ENCODE measurements around the gene PTPN1. TPM values are rescaled to one million over a fixed set of nuclear protein-coding genes. Genes with fewer than 3 reads are reported as not detected.

PTPN1 gene
- total RNA-seq (28.3 and 29.4 TPM in 2 replicates), polyA plus RNA-seq (19.4 and 22.7 TPM in 2 replicates)

DNA sequence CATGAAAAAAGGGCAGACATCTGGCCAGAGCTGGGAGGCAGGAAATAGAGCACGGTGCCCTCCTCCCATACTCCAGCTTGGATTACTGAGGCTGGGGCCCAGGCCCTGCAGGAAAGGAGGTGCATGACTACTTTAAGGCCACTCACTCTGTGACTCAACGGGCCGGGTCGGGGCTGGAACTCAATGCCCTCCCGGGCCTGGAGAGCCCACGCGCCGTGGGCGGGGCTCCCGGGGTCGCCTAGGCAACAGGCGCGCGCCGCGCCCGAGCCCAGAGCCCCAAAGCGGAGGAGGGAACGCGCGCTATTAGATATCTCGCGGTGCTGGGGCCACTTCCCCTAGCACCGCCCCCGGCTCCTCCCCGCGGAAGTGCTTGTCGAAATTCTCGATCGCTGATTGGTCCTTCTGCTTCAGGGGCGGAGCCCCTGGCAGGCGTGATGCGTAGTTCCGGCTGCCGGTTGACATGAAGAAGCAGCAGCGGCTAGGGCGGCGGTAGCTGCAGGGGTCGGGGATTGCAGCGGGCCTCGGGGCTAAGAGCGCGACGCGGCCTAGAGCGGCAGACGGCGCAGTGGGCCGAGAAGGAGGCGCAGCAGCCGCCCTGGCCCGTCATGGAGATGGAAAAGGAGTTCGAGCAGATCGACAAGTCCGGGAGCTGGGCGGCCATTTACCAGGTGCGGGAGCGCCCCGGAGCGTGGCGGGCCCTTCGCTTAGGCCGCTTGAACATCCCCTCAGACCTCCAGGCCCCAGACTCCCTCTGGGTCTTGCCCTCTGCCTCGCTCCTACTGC, at the start of gene PTPN1:
Gene PTPN1 (plus strand): TSS at position 461 of the 783 bp plus-strand sequence. CDS start 145 bp downstream, at position 606.
- peak; percentile 99 for DNase-seq (ENCODE audit: low read depth in 1 of 2, low spot score in 1 of 2)
- Histone ChIP-seq H3K4me1 (ENCODE audit: low read depth) (peaks cover 37% of the 10 kb centered on the region), H3K9me3 (ENCODE audit: low read depth) (no peaks in the 10 kb centered on the region), H3K4me3 (peak within 1 kb of the TSS; percentile 90), H3K27me3 (no peaks in the 10 kb centered on the region), H3K27ac (peak within 1 kb of the TSS; percentile 90), H3K36me3 (no peaks in the 10 kb centered on the region)
- TF ChIP-seq, protein P1, sequence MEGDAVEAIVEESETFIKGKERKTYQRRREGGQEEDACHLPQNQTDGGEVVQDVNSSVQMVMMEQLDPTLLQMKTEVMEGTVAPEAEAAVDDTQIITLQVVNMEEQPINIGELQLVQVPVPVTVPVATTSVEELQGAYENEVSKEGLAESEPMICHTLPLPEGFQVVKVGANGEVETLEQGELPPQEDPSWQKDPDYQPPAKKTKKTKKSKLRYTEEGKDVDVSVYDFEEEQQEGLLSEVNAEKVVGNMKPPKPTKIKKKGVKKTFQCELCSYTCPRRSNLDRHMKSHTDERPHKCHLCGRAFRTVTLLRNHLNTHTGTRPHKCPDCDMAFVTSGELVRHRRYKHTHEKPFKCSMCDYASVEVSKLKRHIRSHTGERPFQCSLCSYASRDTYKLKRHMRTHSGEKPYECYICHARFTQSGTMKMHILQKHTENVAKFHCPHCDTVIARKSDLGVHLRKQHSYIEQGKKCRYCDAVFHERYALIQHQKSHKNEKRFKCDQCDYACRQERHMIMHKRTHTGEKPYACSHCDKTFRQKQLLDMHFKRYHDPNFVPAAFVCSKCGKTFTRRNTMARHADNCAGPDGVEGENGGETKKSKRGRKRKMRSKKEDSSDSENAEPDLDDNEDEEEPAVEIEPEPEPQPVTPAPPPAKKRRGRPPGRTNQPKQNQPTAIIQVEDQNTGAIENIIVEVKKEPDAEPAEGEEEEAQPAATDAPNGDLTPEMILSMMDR (IDR thresholded peaks at IDR 0.05; ENCODE audit: low read depth, low read length), result no peak

DNA sequence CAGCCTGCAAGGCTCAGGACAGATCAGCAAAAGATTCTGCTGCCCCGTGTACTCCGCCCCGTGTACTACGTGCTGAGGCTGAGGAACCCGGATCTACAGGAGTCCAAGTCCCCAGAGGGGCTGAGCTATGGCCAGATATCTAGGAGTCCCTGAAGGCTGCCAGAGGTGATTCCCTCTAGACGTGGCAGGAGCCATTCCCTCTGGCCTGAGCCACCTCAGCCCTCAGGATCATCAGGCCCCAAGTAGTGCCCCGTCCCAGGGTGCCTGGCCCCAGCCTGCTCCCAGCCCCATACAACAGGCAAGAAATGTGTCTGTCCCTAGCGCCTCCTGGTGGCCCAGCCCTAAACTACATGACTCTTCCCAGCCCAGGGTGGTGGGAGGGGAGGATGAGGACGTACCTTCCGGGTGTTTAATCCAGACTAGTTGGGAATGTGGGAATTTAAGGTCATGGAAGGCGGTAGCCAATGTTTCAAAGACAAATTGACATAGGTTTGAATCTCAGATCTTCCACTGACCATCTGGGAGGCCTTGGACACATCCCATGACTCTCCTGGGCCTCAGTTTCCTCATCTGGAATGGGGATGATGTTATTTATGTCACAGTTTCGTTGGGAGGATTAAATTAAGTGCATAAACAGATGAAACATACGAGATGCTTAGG, 49.4 kb upstream of the PTPN1 start:
- peak; percentile 83 to 90 for DNase-seq (ENCODE audit: low read depth in 1 of 2, low spot score in 1 of 2)
- Histone ChIP-seq H3K27ac (no peak overlapping the region), H3K27me3 (no peaks in the 10 kb centered on the region), H3K36me3 (no peaks in the 10 kb centered on the region), H3K4me1 (ENCODE audit: low read depth) (peaks cover 9% of the 10 kb centered on the region), H3K9me3 (ENCODE audit: low read depth) (no peaks in the 10 kb centered on the region), H3K4me3 (no peak overlapping the region)
- TF ChIP-seq, protein P1 (IDR thresholded peaks at IDR 0.05; ENCODE audit: low read depth, low read length), result peak; percentile 96

DNA sequence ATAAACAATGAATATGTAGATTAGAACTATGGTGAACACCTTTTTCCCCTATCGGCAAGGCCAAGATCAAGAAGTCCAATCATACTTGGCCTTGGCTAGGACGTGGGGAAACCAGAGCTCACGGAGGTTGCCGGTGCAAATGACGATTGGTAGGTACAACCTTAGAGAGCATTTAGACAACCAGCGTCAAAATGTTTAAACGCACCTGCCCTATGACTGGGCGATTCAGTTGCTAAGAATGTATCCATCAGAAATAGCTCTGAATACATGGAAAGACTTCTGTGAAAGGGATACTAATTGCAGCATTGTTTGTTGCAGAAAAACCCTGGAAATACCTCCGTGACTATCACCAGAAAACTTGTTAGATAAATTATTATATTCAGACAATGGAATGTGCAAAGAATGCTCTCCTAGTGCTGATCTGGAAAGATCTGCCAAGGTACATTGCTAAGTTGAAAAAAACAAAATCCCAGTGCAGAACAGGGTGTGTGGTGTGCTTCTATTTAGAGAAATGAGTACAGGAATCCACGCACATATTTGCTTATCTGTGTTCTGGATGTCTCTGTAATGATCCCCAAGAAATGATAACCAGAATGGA, 48.0 kb upstream of the PTPN1 start:
- H3K9me3 ChIP-seq (ENCODE audit: low read depth), result no peaks in the 10 kb centered on the region
- DNase-seq (ENCODE audit: low read depth in 1 of 2, low spot score in 1 of 2), result peak in 1 of 2 donors; percentile 48
- H3K27me3 ChIP-seq, result no peaks in the 10 kb centered on the region
- no peak overlapping the region for H3K4me3 ChIP-seq
- H3K36me3 ChIP-seq, result no peaks in the 10 kb centered on the region
- peaks cover 6% of the 10 kb centered on the region for H3K4me1 ChIP-seq (ENCODE audit: low read depth)
- no peak overlapping the region for H3K27ac ChIP-seq
- TF ChIP-seq, protein P1 (IDR thresholded peaks at IDR 0.05; ENCODE audit: low read depth, low read length), result no peak

DNA sequence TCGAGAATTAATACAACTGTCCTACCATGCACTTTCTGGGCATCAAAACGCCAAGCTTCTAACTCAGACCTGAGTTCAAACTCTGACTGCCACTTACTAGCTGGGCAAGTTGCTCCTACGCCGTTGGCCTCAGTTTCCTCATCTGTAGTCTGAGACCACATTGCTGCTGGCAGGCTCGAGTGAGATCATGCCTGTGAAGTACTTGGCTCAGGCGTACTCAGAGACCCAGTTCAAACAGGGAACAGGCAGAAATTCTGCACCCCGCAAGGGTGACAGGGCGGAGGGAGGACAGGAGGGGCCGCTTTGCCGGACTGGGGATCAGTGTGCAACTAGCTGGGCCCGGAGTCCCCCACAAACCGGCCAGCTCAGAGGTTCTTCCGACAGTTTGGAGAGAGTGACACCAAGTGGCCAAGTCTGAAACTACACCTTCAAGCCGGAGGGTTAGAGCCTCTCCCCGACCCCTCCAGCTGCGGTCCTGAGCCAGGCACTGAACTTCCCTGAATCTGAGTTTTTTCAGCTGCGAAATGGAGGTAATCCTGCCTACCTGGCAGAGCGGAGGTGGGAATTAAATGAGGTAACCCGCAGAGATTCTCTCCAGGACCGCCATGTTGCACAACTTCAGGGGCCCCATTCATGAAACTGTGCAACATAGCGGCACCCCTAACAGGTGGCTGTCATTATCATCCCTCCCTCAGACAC, 46.0 kb upstream of the PTPN1 start:
- TF ChIP-seq, protein P1 (IDR thresholded peaks at IDR 0.05; ENCODE audit: low read depth, low read length), result peak; percentile 74
- DNase-seq (ENCODE audit: low read depth in 1 of 2, low spot score in 1 of 2), result peak; percentile 61 to 68
- Histone ChIP-seq H3K27ac (no peak overlapping the region), H3K36me3 (no peaks in the 10 kb centered on the region), H3K4me3 (no peak overlapping the region), H3K27me3 (no peaks in the 10 kb centered on the region), H3K9me3 (ENCODE audit: low read depth) (no peaks in the 10 kb centered on the region), H3K4me1 (ENCODE audit: low read depth) (peaks cover 6% of the 10 kb centered on the region)
